GM13977 (cell line): ENCODE measurements around the gene SSPN.

Experiments
- DNase-seq: peaks from one replicate; pipeline ENCODE4 v3.0.0; 2012; ENCODE audit warnings: low spot score
- in situ Hi-C: fragments of 300-500 bp; cut with MboI; formaldehyde crosslinking; loops from one replicate; pipeline ENCODE4 v1.12.0; 2022; ENCODE audit warnings: low sequenced_read_pairs, low pct_unique_long_range_greater_than_20kb, mixed read lengths, inconsistent platforms; ENCODE audit not compliant: unreplicated experiment
- TF ChIP-seq, protein P1 (sequence below): IDR thresholded peaks from 2 replicates; pipeline ENCODE4 v1.5.1; 2012; ENCODE audit warnings: mild to moderate bottlenecking, control low read depth; ENCODE audit not compliant: insufficient read depth; ENCODE audit errors: extremely low read depth, missing control alignments

The SSPN gene

DNA sequence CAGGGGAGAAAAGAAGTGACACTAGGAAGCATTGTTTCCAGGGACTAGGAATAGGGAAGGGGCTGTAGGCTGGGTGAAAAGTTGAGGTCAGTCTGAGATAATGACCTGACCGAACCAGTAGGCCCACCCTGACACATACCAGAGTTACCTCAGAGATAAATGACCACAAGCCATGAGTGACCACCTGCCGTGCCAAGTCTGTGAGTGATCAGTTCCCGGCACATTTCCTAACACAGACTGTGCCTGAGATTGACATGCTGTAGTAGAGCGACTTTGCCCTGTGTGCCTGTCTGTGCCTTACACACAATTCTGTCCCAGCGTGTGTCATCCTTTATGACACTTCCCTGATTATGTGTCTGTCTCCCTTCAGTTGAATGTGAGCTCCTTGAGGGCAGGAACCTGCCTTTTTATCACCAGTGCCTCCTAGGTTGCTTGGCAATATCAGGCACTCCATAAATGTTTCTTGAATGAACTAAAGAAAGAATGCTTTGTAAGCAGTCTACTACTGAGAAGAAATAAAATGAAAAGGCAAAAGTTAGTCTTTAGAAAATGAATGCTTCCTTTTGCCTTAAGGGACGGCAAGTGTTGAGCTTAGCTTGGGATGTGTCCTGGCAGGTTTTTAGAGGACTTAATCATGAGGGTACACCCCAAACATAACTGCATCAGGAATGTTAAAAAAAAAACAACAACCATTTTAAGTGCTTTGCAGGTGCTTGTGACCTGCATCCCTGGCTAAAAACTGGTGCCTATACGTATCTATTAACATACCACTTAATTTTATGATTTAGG is 9.6 kb upstream of the SSPN start:
- TF ChIP-seq, protein P1, sequence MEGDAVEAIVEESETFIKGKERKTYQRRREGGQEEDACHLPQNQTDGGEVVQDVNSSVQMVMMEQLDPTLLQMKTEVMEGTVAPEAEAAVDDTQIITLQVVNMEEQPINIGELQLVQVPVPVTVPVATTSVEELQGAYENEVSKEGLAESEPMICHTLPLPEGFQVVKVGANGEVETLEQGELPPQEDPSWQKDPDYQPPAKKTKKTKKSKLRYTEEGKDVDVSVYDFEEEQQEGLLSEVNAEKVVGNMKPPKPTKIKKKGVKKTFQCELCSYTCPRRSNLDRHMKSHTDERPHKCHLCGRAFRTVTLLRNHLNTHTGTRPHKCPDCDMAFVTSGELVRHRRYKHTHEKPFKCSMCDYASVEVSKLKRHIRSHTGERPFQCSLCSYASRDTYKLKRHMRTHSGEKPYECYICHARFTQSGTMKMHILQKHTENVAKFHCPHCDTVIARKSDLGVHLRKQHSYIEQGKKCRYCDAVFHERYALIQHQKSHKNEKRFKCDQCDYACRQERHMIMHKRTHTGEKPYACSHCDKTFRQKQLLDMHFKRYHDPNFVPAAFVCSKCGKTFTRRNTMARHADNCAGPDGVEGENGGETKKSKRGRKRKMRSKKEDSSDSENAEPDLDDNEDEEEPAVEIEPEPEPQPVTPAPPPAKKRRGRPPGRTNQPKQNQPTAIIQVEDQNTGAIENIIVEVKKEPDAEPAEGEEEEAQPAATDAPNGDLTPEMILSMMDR = no peak
- DNase-seq = no peak
- in situ Hi-C loops = no loop called here

- in situ Hi-C loops = no loop called here
- TF ChIP-seq, protein P1 = peak; percentile 13
- DNase-seq = no peak
Observed at GRCh38 chr12:26187014-26187798, 8.2 kb upstream of the SSPN start.

DNA sequence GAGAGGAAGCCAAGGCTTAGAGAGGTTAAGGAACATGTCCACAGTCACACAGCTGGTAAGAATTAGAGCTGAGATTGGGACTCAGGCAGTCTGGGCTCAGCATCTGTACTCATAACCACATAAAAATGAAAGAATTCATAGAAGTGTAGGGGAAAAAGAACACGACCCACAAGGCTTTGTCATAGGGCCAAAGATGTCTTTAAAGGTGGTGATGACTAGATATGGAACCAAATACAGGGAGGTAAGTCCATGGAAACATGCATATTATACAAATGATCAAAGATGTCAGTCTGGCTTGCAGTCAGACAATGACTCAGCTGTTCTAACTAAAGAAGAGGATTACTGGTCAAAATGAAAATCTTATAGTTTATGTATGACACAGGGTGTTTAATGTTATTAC is 7.2 kb upstream of the SSPN start:
- in situ Hi-C loops = no loop called here
- no peak for DNase-seq
- TF ChIP-seq, protein P1 = no peak

DNA sequence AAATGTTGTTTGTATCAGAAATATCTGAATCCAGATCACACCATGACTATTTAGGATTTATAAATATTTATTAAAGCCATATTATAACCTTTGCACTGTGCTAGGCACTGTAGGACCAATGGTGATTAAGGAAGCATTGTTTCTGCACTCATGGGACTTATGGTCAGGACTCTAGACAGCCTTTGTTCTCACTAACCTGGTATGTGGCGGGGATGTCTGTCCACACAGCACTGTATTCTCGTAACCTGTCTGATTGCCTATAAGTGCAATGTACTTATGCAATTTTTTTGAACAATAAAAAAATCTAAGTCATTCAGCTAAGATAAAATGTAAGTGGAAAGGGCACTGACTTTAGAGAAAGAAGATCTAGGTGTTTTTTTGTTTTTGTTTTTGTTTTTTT is 6.7 kb upstream of the SSPN start:
- no peak for DNase-seq
- TF ChIP-seq, protein P1 = no peak
- in situ Hi-C loops = no loop called here

DNA sequence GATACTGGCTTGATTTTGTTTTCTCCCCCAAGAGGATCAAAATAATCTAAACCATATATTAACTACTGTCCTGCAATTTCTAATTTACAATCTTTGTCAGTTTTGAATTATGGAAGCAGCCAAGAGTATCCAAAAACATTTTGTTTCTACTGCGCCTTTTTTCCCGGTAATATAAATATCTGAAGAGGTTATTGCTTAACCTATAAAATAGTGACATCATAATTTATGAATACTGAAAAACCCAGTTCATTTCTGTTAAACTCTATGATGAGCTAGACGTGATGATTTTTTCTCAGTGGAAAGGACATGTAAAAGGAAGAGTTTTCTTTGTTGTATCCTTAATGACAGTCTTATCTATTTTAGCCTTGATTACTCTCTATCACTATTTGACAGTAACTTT is 3.2 kb upstream of the SSPN start:
- TF ChIP-seq, protein P1 = no peak
- DNase-seq = no peak
- in situ Hi-C loops = no loop called here

DNA sequence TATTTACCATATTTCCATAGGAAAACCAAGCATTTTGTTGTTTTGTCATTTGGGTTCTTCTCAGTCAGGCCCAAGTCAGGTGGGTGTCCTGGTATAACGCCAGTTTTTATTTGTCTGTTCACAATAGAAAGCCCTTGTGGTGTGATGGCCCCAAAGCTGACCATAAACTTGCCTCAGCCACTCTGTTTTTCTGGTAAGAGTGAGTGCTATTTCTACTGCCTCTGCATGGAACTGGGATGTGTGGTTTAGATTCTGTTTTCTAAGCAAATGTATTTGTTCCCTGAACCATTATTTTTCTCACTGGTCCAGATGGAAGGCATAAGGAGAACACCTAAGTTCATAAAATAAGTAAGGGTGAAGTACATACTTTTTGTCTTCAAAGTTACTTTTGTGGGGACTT is 1.8 kb upstream of the SSPN start:
- TF ChIP-seq, protein P1 = no peak
- in situ Hi-C loops = no loop called here
- no peak for DNase-seq
